Lung (tissue), 12 donors: Measurements from ENCODE around the gene LRTM2. TPM values are rescaled to one million over a fixed set of nuclear protein-coding genes. Genes with fewer than 3 reads are reported as not detected.

Source experiments
- ATAC-seq: fragments of 200-7000 bp; cut with Tn5 transposase; one replicate; pipeline ENCODE4 v1.9.1; 2020; ENCODE audit warnings: moderate number of reproducible peaks; ENCODE audit not compliant: insufficient read depth, low FRiP score
- DNase-seq, 3 donors: peaks; one replicate each; pipeline ENCODE4 v3.0.0-alpha.2; 2013 to 2017
- H3K27ac ChIP-seq, 2 donors: one replicate each; pipeline ENCODE4 v1.5.1; 2013; ENCODE audit warnings: mild to moderate bottlenecking in 2 of 2, moderate library complexity in 2 of 2, control low read depth in 1 of 2, inconsistent platforms in 1 of 2, low read depth in 1 of 2, low read length in 1 of 2
- H3K27me3 ChIP-seq, 3 donors: one replicate each; pipeline ENCODE4 v1.5.1; 2013; ENCODE audit warnings: low read length in 2 of 3; ENCODE audit not compliant: control insufficient read depth in 3 of 3, insufficient read depth in 3 of 3
- H3K36me3 ChIP-seq, 4 donors: one replicate each; pipeline ENCODE4 v1.5.1; 2013; ENCODE audit warnings: low read length in 4 of 4, mild to moderate bottlenecking in 1 of 4, moderate library complexity in 1 of 4; ENCODE audit not compliant: control insufficient read depth in 4 of 4, insufficient read depth in 4 of 4
- H3K4me1 ChIP-seq, 5 donors: one replicate each; pipeline ENCODE4 v1.5.1; 2013; ENCODE audit warnings: low read length in 5 of 5, mild to moderate bottlenecking in 2 of 5, moderate library complexity in 1 of 5; ENCODE audit not compliant: control insufficient read depth in 5 of 5, insufficient read depth in 5 of 5
- H3K4me3 ChIP-seq: one replicate; pipeline ENCODE4 v1.5.1; 2013; ENCODE audit warnings: mild to moderate bottlenecking, control low read depth, moderate library complexity
- H3K9ac ChIP-seq, 2 donors: one replicate each; pipeline ENCODE4 v1.5.1; 2013; ENCODE audit warnings: low read length in 2 of 2, control low read depth in 1 of 2; ENCODE audit not compliant: insufficient read depth in 1 of 2
- H3K9me3 ChIP-seq, 4 donors: one replicate each; pipeline ENCODE4 v1.5.1; 2013; ENCODE audit warnings: low read length in 3 of 4, mild to moderate bottlenecking in 1 of 4, moderate library complexity in 1 of 4; ENCODE audit not compliant: control insufficient read depth in 4 of 4, insufficient read depth in 3 of 4
- WGBS, 2 donors: extraction: QIAGEN DNeasy Blood & Tissue Kit; methylation state at CpG; one replicate each; pipeline ENCODE4 v1.1.7; 2013; 5-methylcytosine and 5-hydroxymethylcytosine counted together
- polyA plus RNA-seq, 2 donors: library from polyadenylated mRNA; stranded (reverse); fragments of 200-250 nt; gene quantifications; one replicate each; pipeline ENCODE4 v1.2.1, GENCODE V29; 2013
- total RNA-seq, 2 donors: library from RNA; depleted of rRNA in 1 of 2; stranded (reverse); fragments of >200 nt in 1 of 2; gene quantifications; one replicate each; pipeline ENCODE4 v1.2.1, GENCODE V29; 2014 to 2021
- TF ChIP-seq, protein P1 (sequence below): IDR thresholded peaks from 2 replicates; pipeline ENCODE4 v1.5.1; 2012; ENCODE audit warnings: mild to moderate bottlenecking; ENCODE audit errors: control extremely low read depth, extremely low read depth
- donor health status: control.
- donor health status: control.
- donor health status: Bipolar disorder and iron deficiency.
- donor health status: healthy.
- donor health status: DM: yes; HTN: yes; CAD: no.

LRTM2 gene
- total and polyA plus RNA-seq, 4 donors: 0.01 to 0.06 TPM; not detected in 2

DNA sequence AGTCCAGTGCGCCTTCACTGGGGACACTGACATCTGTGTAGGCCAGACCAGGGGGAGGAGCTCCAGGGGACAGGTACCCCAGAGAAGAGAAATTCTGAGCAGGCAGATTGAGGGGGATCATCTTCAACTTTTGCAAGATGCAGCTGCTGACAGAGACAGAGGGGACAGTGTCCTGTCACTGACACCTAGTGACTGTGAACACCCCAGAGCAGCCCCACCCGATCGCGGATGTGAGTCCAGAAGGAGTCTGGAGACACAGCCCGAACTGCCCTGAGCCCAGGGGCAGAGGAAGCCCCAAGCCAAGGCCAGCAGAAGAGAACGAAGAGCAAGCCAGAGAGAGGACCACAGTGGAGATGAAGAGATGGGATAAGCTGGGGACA lies 21.7 kb upstream of the LRTM2 start:
- no peak overlapping the region for H3K27ac ChIP-seq
- H3K4me1 ChIP-seq: peaks cover 0 to 15% (median 2%) of the 10 kb centered on the region in 5 donors
- TF ChIP-seq, protein P1, sequence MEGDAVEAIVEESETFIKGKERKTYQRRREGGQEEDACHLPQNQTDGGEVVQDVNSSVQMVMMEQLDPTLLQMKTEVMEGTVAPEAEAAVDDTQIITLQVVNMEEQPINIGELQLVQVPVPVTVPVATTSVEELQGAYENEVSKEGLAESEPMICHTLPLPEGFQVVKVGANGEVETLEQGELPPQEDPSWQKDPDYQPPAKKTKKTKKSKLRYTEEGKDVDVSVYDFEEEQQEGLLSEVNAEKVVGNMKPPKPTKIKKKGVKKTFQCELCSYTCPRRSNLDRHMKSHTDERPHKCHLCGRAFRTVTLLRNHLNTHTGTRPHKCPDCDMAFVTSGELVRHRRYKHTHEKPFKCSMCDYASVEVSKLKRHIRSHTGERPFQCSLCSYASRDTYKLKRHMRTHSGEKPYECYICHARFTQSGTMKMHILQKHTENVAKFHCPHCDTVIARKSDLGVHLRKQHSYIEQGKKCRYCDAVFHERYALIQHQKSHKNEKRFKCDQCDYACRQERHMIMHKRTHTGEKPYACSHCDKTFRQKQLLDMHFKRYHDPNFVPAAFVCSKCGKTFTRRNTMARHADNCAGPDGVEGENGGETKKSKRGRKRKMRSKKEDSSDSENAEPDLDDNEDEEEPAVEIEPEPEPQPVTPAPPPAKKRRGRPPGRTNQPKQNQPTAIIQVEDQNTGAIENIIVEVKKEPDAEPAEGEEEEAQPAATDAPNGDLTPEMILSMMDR: no peak
- no peak overlapping the region for H3K4me3 ChIP-seq
- 91 to 92% methylated on average over 6 of the region's 6 CpGs for WGBS, 2 donors
- H3K36me3 ChIP-seq: no peaks in the 10 kb centered on the region
- H3K9ac ChIP-seq: no peak overlapping the region
- H3K27me3 ChIP-seq: no peaks in the 10 kb centered on the region
- no peaks in the 10 kb centered on the region for H3K9me3 ChIP-seq
- DNase-seq (no peak), ATAC-seq (no peak)

DNA sequence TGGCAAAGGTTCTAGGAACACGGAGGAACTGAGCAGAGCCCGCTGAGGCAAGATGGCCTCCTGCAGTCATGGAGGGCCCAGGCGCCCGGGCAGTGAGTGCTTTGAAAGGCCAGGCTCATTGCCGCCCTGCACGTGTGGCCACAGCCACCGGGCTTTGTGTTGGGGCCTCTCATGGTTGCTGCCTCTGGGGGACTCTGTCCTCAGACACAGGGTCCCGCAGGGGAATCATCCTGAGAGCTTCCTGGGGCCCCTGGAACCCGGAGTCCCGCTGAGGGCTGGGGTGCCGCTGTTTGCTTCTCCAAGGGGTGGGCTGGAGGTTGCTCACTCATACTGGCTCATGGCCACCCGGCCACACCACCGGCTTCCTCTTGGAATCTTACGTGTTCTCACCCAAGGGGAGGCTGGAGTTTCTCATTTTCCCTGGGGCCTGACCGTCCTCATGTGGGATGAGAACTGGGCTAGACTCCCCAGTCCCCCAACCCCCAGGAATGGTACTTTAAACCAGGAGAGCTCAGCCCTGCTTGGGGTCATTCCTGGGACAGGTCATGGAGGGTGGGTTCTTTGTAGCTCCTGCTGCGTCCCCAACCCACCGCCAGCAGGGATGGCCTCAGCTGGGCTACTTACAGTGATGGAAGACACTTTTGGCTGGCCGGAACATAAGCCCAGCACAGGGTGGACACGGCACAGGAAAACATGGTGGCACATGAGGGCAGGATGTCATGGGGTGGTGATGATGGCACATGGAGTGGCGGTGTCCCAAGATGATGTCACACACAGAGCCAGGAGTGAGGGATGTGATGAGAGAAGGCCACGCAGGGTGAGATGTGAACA lies 21.1 kb upstream of the LRTM2 start:
- 91% methylated on average over 20 to 21 of the region's 21 CpGs for WGBS, 2 donors
- Histone ChIP-seq H3K27ac (no peak overlapping the region), H3K4me3 (no peak overlapping the region), H3K27me3 (no peaks in the 10 kb centered on the region), H3K36me3 (no peaks in the 10 kb centered on the region), H3K4me1 (peaks cover 0 to 15% (median 2%) of the 10 kb centered on the region in 5 donors), H3K9me3 (no peaks in the 10 kb centered on the region), H3K9ac (no peak overlapping the region)
- TF ChIP-seq, protein P1: no peak
- DNase-seq (no peak), ATAC-seq (no peak)

GRCh38 chr12:1799882-1800400 lies 20.4 kb upstream of the LRTM2 start:
- no peak for DNase-seq
- TF ChIP-seq, protein P1: no peak

More at GRCh38 chr12:1799882-1800400, 20.4 kb upstream of the LRTM2 start:
- no peak for ATAC-seq
- Histone ChIP-seq H3K27ac (no peak overlapping the region), H3K4me3 (no peak overlapping the region), H3K4me1 (peaks cover 0 to 15% (median 2%) of the 10 kb centered on the region in 5 donors), H3K9ac (no peak overlapping the region), H3K9me3 (no peaks in the 10 kb centered on the region), H3K36me3 (no peaks in the 10 kb centered on the region), H3K27me3 (no peaks in the 10 kb centered on the region)
- WGBS, 2 donors: 72 to 90% methylated on average over 12 of the region's 12 CpGs
